ENCODE results near the gene CAPN9. TPM values are rescaled to one million over a fixed set of nuclear protein-coding genes. Genes with fewer than 3 reads are reported as not detected.

The CAPN9 gene
- total RNA-seq, 4 donors from 2014 or later, result not detected

DNA sequence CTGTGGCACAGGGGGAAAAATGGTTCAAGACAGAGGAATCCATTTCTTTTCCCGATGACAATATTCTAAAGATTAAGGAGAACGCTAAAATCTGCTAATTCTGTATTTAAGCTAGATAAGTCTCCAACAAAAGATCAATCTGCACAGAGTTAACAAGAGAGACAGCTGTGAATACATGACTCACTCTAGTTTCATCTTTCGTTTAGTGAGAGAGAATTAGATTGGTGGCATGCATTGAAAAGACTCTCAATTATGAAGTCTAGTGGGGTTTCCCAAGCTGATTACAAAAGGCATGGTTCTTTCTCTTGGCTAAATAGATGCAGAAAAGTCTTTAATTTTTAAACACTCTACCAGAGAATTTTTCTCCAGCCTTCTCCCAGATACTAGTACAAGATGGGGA lies 34.4 kb downstream of the CAPN9 start:
- no peak for DNase-seq
- H3K4me1 ChIP-seq, result no peaks in the 10 kb centered on the region
- H3K4me3 ChIP-seq (replicated peaks in 1 of 3), result no peak overlapping the region
- H3K27ac ChIP-seq, result no peak overlapping the region
- H3K9me3 ChIP-seq, result no peaks in the 10 kb centered on the region
- no peaks in the 10 kb centered on the region for H3K36me3 ChIP-seq
- 80 to 83% methylated on average over 3 of the region's 3 CpGs for WGBS, 2 donors
- intact Hi-C loops (cut with DNase I), result no loop called here
- no peaks in the 10 kb centered on the region for H3K27me3 ChIP-seq
- no peak for TF ChIP-seq POLR2A (IDR thresholded peaks at IDR 0.05)
- TF ChIP-seq, protein P1, sequence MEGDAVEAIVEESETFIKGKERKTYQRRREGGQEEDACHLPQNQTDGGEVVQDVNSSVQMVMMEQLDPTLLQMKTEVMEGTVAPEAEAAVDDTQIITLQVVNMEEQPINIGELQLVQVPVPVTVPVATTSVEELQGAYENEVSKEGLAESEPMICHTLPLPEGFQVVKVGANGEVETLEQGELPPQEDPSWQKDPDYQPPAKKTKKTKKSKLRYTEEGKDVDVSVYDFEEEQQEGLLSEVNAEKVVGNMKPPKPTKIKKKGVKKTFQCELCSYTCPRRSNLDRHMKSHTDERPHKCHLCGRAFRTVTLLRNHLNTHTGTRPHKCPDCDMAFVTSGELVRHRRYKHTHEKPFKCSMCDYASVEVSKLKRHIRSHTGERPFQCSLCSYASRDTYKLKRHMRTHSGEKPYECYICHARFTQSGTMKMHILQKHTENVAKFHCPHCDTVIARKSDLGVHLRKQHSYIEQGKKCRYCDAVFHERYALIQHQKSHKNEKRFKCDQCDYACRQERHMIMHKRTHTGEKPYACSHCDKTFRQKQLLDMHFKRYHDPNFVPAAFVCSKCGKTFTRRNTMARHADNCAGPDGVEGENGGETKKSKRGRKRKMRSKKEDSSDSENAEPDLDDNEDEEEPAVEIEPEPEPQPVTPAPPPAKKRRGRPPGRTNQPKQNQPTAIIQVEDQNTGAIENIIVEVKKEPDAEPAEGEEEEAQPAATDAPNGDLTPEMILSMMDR (IDR thresholded peaks at IDR 0.05), result no peak

DNA sequence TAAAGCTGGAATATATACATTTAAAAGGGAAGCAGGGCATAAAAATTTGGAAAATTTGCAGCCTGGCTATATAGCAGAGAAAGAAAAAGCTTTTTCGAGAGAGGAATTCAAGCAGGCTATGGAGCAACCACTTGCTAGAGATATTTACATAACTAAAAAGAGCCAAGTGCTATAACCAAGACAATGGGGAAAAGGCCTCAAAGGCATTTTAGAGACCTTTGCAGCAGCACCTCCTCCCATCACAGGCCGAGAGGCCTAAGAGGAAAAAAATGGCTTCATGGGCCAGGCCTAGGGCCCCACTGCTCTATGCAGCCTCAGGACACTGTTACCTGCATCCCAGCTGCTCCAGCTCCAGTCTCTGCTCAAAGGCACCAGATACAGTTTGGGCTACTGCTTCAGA lies 37.0 kb downstream of the CAPN9 start:
- DNase-seq, result no peak
- 74 to 83% methylated on average over 2 of the region's 2 CpGs for whole genome bisulfite sequencing, 2 donors

GRCh38 chr1:230785636-230786384 lies 38.6 kb downstream of the CAPN9 start:
- 48 to 52% methylated on average over 2 of the region's 2 CpGs for WGBS, 2 donors
- intact Hi-C loops (cut with DNase I), result no loop called here
- H3K4me1 ChIP-seq, result no peaks in the 10 kb centered on the region
- H3K4me3 ChIP-seq (replicated peaks in 1 of 3), result no peak overlapping the region
- TF ChIP-seq POLR2A (IDR thresholded peaks at IDR 0.05), result no peak
- TF ChIP-seq, protein P1 (IDR thresholded peaks at IDR 0.05), result no peak
- no peaks in the 10 kb centered on the region for H3K27me3 ChIP-seq
- H3K9me3 ChIP-seq, result no peaks in the 10 kb centered on the region
- no peak overlapping the region for H3K27ac ChIP-seq
- DNase-seq, result no peak
- H3K36me3 ChIP-seq, result no peaks in the 10 kb centered on the region

More for the DNA sequence above, 37.0 kb downstream of the CAPN9 start:
- Histone ChIP-seq H3K9me3 (no peaks in the 10 kb centered on the region), H3K4me3 (replicated peaks in 1 of 3) (no peak overlapping the region), H3K36me3 (no peaks in the 10 kb centered on the region), H3K27ac (no peak overlapping the region), H3K4me1 (no peaks in the 10 kb centered on the region), H3K27me3 (no peaks in the 10 kb centered on the region)
- intact Hi-C loops (cut with DNase I), result no loop called here
- TF ChIP-seq, protein P1 (IDR thresholded peaks at IDR 0.05), result no peak
- TF ChIP-seq POLR2A (IDR thresholded peaks at IDR 0.05), result no peak

GRCh38 chr1:230786385-230786753 lies 39.2 kb downstream of the CAPN9 start:
- DNase-seq, result no peak
- Histone ChIP-seq H3K36me3 (no peaks in the 10 kb centered on the region), H3K27me3 (no peaks in the 10 kb centered on the region), H3K9me3 (no peaks in the 10 kb centered on the region), H3K27ac (no peak overlapping the region), H3K4me1 (no peaks in the 10 kb centered on the region), H3K4me3 (replicated peaks in 1 of 3) (no peak overlapping the region)
- intact Hi-C loops (cut with DNase I), result no loop called here
- WGBS, 2 donors, result 93 to 94% methylated on average over 3 of the region's 3 CpGs
- TF ChIP-seq POLR2A (IDR thresholded peaks at IDR 0.05), result no peak
- TF ChIP-seq, protein P1 (IDR thresholded peaks at IDR 0.05), result no peak

DNA sequence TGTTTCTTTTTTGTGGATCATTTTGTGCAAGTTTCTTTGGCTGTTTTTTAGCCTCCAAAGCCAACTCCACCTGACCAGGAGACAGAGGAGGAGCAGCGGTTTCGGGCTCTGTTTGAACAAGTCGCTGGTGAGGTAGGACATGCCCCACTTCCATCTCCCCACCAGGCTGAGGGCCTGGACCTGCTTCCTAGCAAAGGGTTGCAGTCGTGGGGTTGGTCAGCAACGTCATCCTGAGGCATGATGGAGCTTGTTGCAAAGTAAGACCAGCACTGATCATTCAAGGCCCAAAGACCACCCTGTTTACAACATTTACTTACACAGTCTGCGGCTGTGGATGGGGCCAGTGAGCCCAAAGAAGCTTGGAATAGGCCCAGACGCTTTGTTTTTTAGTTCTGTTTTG lies 40.3 kb downstream of the CAPN9 start:
- no peak for DNase-seq
- WGBS, 2 donors, result 90 to 91% methylated on average over 7 of the region's 7 CpGs
- Histone ChIP-seq H3K36me3 (no peaks in the 10 kb centered on the region), H3K9me3 (no peaks in the 10 kb centered on the region), H3K27me3 (no peaks in the 10 kb centered on the region), H3K4me1 (no peaks in the 10 kb centered on the region), H3K27ac (no peak overlapping the region), H3K4me3 (replicated peaks in 1 of 3) (no peak overlapping the region)
- intact Hi-C loops (cut with DNase I), result no loop called here
- TF ChIP-seq, protein P1 (IDR thresholded peaks at IDR 0.05), result no peak
- TF ChIP-seq POLR2A (IDR thresholded peaks at IDR 0.05), result no peak

All from thyroid gland (tissue), 4 donors.